ENCODE results near the gene NFIB. TPM values are rescaled to one million over a fixed set of nuclear protein-coding genes. Genes with fewer than 3 reads are reported as not detected.
A peak's percentile ranks its signal among the peaks of the same experiment; 100 is the strongest.

Gene NFIB
- total RNA-seq, 1 experiment from 2014 or later: 35.1 TPM

- H3K4me3 ChIP-seq: no peak overlapping the region
- H3K27me3 ChIP-seq (ENCODE audit: insufficient read depth, low read depth): no peaks in the 10 kb centered on the region
- DNase-seq: peak in 1 of 2 experiments; percentile 69
- peaks cover 42% of the 10 kb centered on the region for H3K4me1 ChIP-seq (replicated peaks; ENCODE audit: insufficient read depth)
- no TSS peak for BruUV-seq (replicated peaks)
- H3K36me3 ChIP-seq (ENCODE audit: low read depth): no peaks in the 10 kb centered on the region
- H3K27ac ChIP-seq: peak overlapping the region; percentile 69
- H4K20me1 ChIP-seq (ENCODE audit: insufficient read depth): no peaks in the 10 kb centered on the region
- H3F3A ChIP-seq (ENCODE audit: insufficient read depth, low read depth): peaks cover 19% of the 10 kb centered on the region
- TF ChIP-seq CTCF (conservative IDR thresholded peaks at IDR 0.05) (no peak), EZH2 (IDR thresholded peaks at IDR 0.05; ENCODE audit: low read depth) (no peak)
- H2AFZ ChIP-seq: no peak overlapping the region
- ChIA-PET CTCF (no interaction called here), POLR2A (ENCODE audit: unreplicated experiment) (no interaction called here)
- peaks cover 57% of the 10 kb centered on the region for H3K79me2 ChIP-seq (ENCODE audit: low read depth)
- no peaks in the 10 kb centered on the region for H3K9me3 ChIP-seq (ENCODE audit: insufficient read depth, low read depth)
- no peaks in the 10 kb centered on the region for H3K9me2 ChIP-seq (ENCODE audit: insufficient read depth)
- peak overlapping the region; percentile 27; the same call in 1 of the 2 replicates for H3K4me2 ChIP-seq
- intact Hi-C loops (cut with micrococcal nuclease; ENCODE audit: unreplicated experiment): no loop called here
These were observed 98.3 kb downstream of the NFIB start for GRCh38 chr9:14215614-14216013.

GRCh38 chr9:14214693-14215092 is 99.2 kb downstream of the NFIB start:
- no peaks in the 10 kb centered on the region for H3K9me2 ChIP-seq (ENCODE audit: insufficient read depth)
- H4K20me1 ChIP-seq (ENCODE audit: insufficient read depth): no peaks in the 10 kb centered on the region
- no peaks in the 10 kb centered on the region for H3K36me3 ChIP-seq (ENCODE audit: low read depth)
- no peak overlapping the region for H3K4me3 ChIP-seq
- DNase-seq: no peak
- CTCF ChIA-PET: no interaction called here
- H3K4me2 ChIP-seq: no peak overlapping the region
- intact Hi-C loops (cut with micrococcal nuclease; ENCODE audit: unreplicated experiment): no loop called here
- H3K9me3 ChIP-seq (ENCODE audit: insufficient read depth, low read depth): no peaks in the 10 kb centered on the region
- TF ChIP-seq EZH2 (IDR thresholded peaks at IDR 0.05; ENCODE audit: low read depth): no peak
- TF ChIP-seq CTCF (conservative IDR thresholded peaks at IDR 0.05): no peak
- no peak overlapping the region for H2AFZ ChIP-seq
- BruUV-seq (replicated peaks): no TSS peak
- H3K27me3 ChIP-seq (ENCODE audit: insufficient read depth, low read depth): no peaks in the 10 kb centered on the region
- POLR2A ChIA-PET (ENCODE audit: unreplicated experiment): no interaction called here
- H3K27ac ChIP-seq: peak overlapping the region; percentile 69; the same call in 1 of the 2 replicates
- peaks cover 19% of the 10 kb centered on the region for H3F3A ChIP-seq (ENCODE audit: insufficient read depth, low read depth)
- H3K4me1 ChIP-seq (replicated peaks; ENCODE audit: insufficient read depth): peaks cover 42% of the 10 kb centered on the region
- H3K79me2 ChIP-seq (ENCODE audit: low read depth): peaks cover 56% of the 10 kb centered on the region

GRCh38 chr9:14214065-14214684 is 99.8 kb downstream of the NFIB start:
- Histone ChIP-seq H3K4me2 (no peak overlapping the region), H3K36me3 (ENCODE audit: low read depth) (no peaks in the 10 kb centered on the region), H3K4me3 (no peak overlapping the region), H2AFZ (no peak overlapping the region), H4K20me1 (ENCODE audit: insufficient read depth) (no peaks in the 10 kb centered on the region), H3K4me1 (replicated peaks; ENCODE audit: insufficient read depth) (peaks cover 42% of the 10 kb centered on the region), H3K9me3 (ENCODE audit: insufficient read depth, low read depth) (no peaks in the 10 kb centered on the region), H3K27ac (no peak overlapping the region), H3K9me2 (ENCODE audit: insufficient read depth) (no peaks in the 10 kb centered on the region), H3K27me3 (ENCODE audit: insufficient read depth, low read depth) (no peaks in the 10 kb centered on the region), H3F3A (ENCODE audit: insufficient read depth, low read depth) (peaks cover 19% of the 10 kb centered on the region), H3K79me2 (ENCODE audit: low read depth) (peaks cover 57% of the 10 kb centered on the region)
- BruUV-seq (replicated peaks): no TSS peak
- TF ChIP-seq CTCF (conservative IDR thresholded peaks at IDR 0.05) (no peak), EZH2 (IDR thresholded peaks at IDR 0.05; ENCODE audit: low read depth) (no peak)
- CTCF ChIA-PET: interaction anchor here (0.6 kb wide), 1 partner anchor 786 kb away, joined by 5 read pairs; no protein-coding TSS in a partner anchor
- POLR2A ChIA-PET (ENCODE audit: unreplicated experiment): no interaction called here
- no peak for DNase-seq
- intact Hi-C loops (cut with micrococcal nuclease; ENCODE audit: unreplicated experiment): no loop called here

Measured in PC-9 (cell line).